Esophagus (tissue), 2 donors: ENCODE results near the gene SPESP1. TPM values are rescaled to one million over a fixed set of nuclear protein-coding genes. Genes with fewer than 3 reads are reported as not detected.

Source experiments
- H3K27ac ChIP-seq, 2 donors: one replicate each; pipeline ENCODE4 v1.5.1; 2013; ENCODE audit warnings: low read depth in 2 of 2, mild to moderate bottlenecking in 2 of 2, inconsistent platforms in 1 of 2, low read length in 1 of 2, moderate library complexity in 1 of 2
- H3K27me3 ChIP-seq, 2 donors: one replicate each; pipeline ENCODE4 v1.6.1; 2013; ENCODE audit warnings: low read length in 2 of 2, control low read depth in 1 of 2, mild to moderate bottlenecking in 1 of 2; ENCODE audit not compliant: insufficient read depth in 2 of 2, control insufficient read depth in 1 of 2
- H3K36me3 ChIP-seq, 2 donors: one replicate each; pipeline ENCODE4 v1.6.1; 2013; ENCODE audit warnings: low read length in 1 of 2; ENCODE audit not compliant: control insufficient read depth in 2 of 2, insufficient read depth in 2 of 2
- H3K4me1 ChIP-seq, 2 donors: one replicate each; pipeline ENCODE4 v1.6.1; 2013; ENCODE audit warnings: low read length in 1 of 2; ENCODE audit not compliant: control insufficient read depth in 2 of 2, insufficient read depth in 2 of 2
- H3K4me3 ChIP-seq, 2 donors: one replicate each; pipeline ENCODE4 v1.5.1; 2013; ENCODE audit warnings: low read length in 2 of 2, mild to moderate bottlenecking in 2 of 2, low read depth in 1 of 2, moderate library complexity in 1 of 2
- H3K9me3 ChIP-seq, 2 donors: one replicate each; pipeline ENCODE4 v1.6.1; 2013; ENCODE audit warnings: mild to moderate bottlenecking in 2 of 2, low read depth in 1 of 2, low read length in 1 of 2, moderate library complexity in 1 of 2; ENCODE audit not compliant: control insufficient read depth in 2 of 2, insufficient read depth in 1 of 2
- WGBS, 2 donors: extraction: QIAGEN DNeasy Blood & Tissue Kit; methylation state at CpG; one replicate each; pipeline ENCODE4 v1.1.7; 2013; 5-methylcytosine and 5-hydroxymethylcytosine counted together
- polyA plus RNA-seq, 2 donors: library from polyadenylated mRNA; stranded (reverse); fragments of 200-250 nt; gene quantifications; one replicate each; pipeline ENCODE4 v1.2.3, GENCODE V29; 2013
- donor health status: healthy with polysubstance abuse.
- donor health status: Bipolar disorder and iron deficiency.

The SPESP1 gene
- polyA plus RNA-seq, 2 donors, result 1.1 to 1.2 TPM

- H3K9me3 ChIP-seq, result peaks cover 0 to 2% of the 10 kb centered on the region in 2 donors
- no peaks in the 10 kb centered on the region for H3K36me3 ChIP-seq
- no peak overlapping the region for H3K4me3 ChIP-seq
- WGBS, 2 donors, result 71 to 82% methylated on average over 3 of the region's 3 CpGs
- no peaks in the 10 kb centered on the region for H3K4me1 ChIP-seq
- H3K27me3 ChIP-seq, result no peaks in the 10 kb centered on the region
- H3K27ac ChIP-seq, result no peak overlapping the region
Observed at GRCh38 chr15:68979006-68979405, 48.7 kb downstream of the SPESP1 start.

- H3K27me3 ChIP-seq, result no peaks in the 10 kb centered on the region
- 79 to 88% methylated on average over 1 of the region's 1 CpG for WGBS, 2 donors
- H3K27ac ChIP-seq, result no peak overlapping the region
- H3K4me1 ChIP-seq, result no peaks in the 10 kb centered on the region
- H3K4me3 ChIP-seq, result no peak overlapping the region
- no peaks in the 10 kb centered on the region for H3K36me3 ChIP-seq
- H3K9me3 ChIP-seq, result peaks cover 0 to 2% of the 10 kb centered on the region in 2 donors
Observed at GRCh38 chr15:68979816-68980215, 49.5 kb downstream of the SPESP1 start.

- no peaks in the 10 kb centered on the region for H3K9me3 ChIP-seq
- H3K27me3 ChIP-seq, result no peaks in the 10 kb centered on the region
- no peak overlapping the region for H3K4me3 ChIP-seq
- H3K36me3 ChIP-seq, result no peaks in the 10 kb centered on the region
- H3K27ac ChIP-seq, result no peak overlapping the region
- no peaks in the 10 kb centered on the region for H3K4me1 ChIP-seq
Observed at GRCh38 chr15:68980786-68981185, 50.5 kb downstream of the SPESP1 start.

- H3K4me1 ChIP-seq, result no peaks in the 10 kb centered on the region
- H3K27ac ChIP-seq, result no peak overlapping the region
- WGBS, 2 donors, result 90 to 91% methylated on average over 4 of the region's 4 CpGs
- no peaks in the 10 kb centered on the region for H3K36me3 ChIP-seq
- no peaks in the 10 kb centered on the region for H3K27me3 ChIP-seq
- H3K9me3 ChIP-seq, result no peaks in the 10 kb centered on the region
- H3K4me3 ChIP-seq, result no peak overlapping the region
Observed at GRCh38 chr15:68981941-68982340, 51.6 kb downstream of the SPESP1 start.

- peaks cover 0 to 2% of the 10 kb centered on the region in 2 donors for H3K27me3 ChIP-seq
- no peaks in the 10 kb centered on the region for H3K4me1 ChIP-seq
- H3K27ac ChIP-seq, result no peak overlapping the region
- H3K4me3 ChIP-seq, result no peak overlapping the region
- 92 to 95% methylated on average over 6 of the region's 6 CpGs for WGBS, 2 donors
- no peaks in the 10 kb centered on the region for H3K9me3 ChIP-seq
- no peaks in the 10 kb centered on the region for H3K36me3 ChIP-seq
Observed at GRCh38 chr15:68982976-68983563, 52.7 kb downstream of the SPESP1 start.

- H3K27me3 ChIP-seq, result peaks cover 0 to 2% of the 10 kb centered on the region in 2 donors
- WGBS, 2 donors, result 68 to 79% methylated on average over 4 of the region's 4 CpGs
- H3K27ac ChIP-seq, result no peak overlapping the region
- H3K36me3 ChIP-seq, result no peaks in the 10 kb centered on the region
- H3K4me1 ChIP-seq, result no peaks in the 10 kb centered on the region
- H3K9me3 ChIP-seq, result no peaks in the 10 kb centered on the region
- no peak overlapping the region for H3K4me3 ChIP-seq
Observed at GRCh38 chr15:68983961-68984481, 53.7 kb downstream of the SPESP1 start.

GRCh38 chr15:68984586-68984985 is 54.3 kb downstream of the SPESP1 start:
- WGBS, 2 donors, result 93 to 94% methylated on average over 3 of the region's 3 CpGs
- H3K27ac ChIP-seq, result no peak overlapping the region
- H3K36me3 ChIP-seq, result no peaks in the 10 kb centered on the region
- no peaks in the 10 kb centered on the region for H3K4me1 ChIP-seq
- H3K4me3 ChIP-seq, result no peak overlapping the region
- H3K9me3 ChIP-seq, result no peaks in the 10 kb centered on the region
- peaks cover 0 to 2% of the 10 kb centered on the region in 2 donors for H3K27me3 ChIP-seq

- H3K9me3 ChIP-seq, result no peaks in the 10 kb centered on the region
- WGBS, 2 donors, result 88 to 89% methylated on average over 5 of the region's 5 CpGs
- no peak overlapping the region for H3K4me3 ChIP-seq
- H3K36me3 ChIP-seq, result no peaks in the 10 kb centered on the region
- H3K27ac ChIP-seq, result no peak overlapping the region
- H3K27me3 ChIP-seq, result peaks cover 0 to 2% of the 10 kb centered on the region in 2 donors
- no peaks in the 10 kb centered on the region for H3K4me1 ChIP-seq
Observed at GRCh38 chr15:68985361-68985891, 55.1 kb downstream of the SPESP1 start.

- Histone ChIP-seq H3K4me3 (no peak overlapping the region), H3K9me3 (no peaks in the 10 kb centered on the region), H3K27ac (no peak overlapping the region), H3K27me3 (peaks cover 0 to 2% of the 10 kb centered on the region in 2 donors), H3K4me1 (no peaks in the 10 kb centered on the region), H3K36me3 (no peaks in the 10 kb centered on the region)
- 84 to 87% methylated on average over 5 of the region's 5 CpGs for WGBS, 2 donors
Observed at GRCh38 chr15:68986322-68986721, 56.0 kb downstream of the SPESP1 start.

GRCh38 chr15:68987120-68987519 is 56.8 kb downstream of the SPESP1 start:
- WGBS, 2 donors, result 93 to 94% methylated on average over 6 of the region's 6 CpGs
- H3K4me3 ChIP-seq, result no peak overlapping the region

More at GRCh38 chr15:68987120-68987519, 56.8 kb downstream of the SPESP1 start:
- no peaks in the 10 kb centered on the region for H3K4me1 ChIP-seq
- peaks cover 0 to 2% of the 10 kb centered on the region in 2 donors for H3K27me3 ChIP-seq
- H3K27ac ChIP-seq, result no peak overlapping the region
- no peaks in the 10 kb centered on the region for H3K36me3 ChIP-seq
- no peaks in the 10 kb centered on the region for H3K9me3 ChIP-seq
